Measurements from ENCODE around the gene VPS37B. TPM values are rescaled to one million over a fixed set of nuclear protein-coding genes. Genes with fewer than 3 reads are reported as not detected.

Gene VPS37B
- total and polyA plus RNA-seq, 10 of the 15 experiments (the other 5 are each of a cell fraction or from before 2014, with no cell fraction given) = 0.66 to 68.6 (median 39.6) TPM

DNA sequence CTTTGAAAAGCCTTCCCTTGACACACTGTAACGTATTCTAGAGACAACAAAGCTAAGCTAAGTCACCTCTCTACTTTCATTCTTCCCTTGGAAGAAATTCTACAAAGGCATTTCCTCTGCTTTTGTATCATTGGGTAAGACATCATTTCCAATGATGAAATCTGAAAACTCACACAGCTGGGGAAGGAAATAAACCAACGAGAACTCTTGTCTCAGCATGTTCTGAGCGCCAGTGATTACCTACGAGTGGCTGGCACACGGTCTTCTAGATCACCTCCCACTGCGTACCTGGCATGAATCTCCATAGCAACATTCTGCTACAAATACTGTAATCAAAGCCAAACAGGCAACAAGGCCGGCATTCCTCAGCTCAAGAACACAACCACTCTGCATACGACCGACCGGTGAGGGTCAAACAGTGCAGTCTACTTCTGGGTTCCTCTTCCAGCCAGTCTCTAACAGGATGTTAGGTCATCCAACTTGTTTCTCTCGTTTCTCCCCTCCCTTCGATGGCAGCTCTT lies 7.6 kb downstream of the VPS37B start (continued):
- TF ChIP-seq NR2C2 (IDR thresholded peaks at IDR 0.05; ENCODE audit: borderline replicate concordance, control insufficient read depth, insufficient read length, low read depth) = no peak
- TF ChIP-seq MYC (IDR thresholded peaks at IDR 0.05; ENCODE audit: insufficient read depth, insufficient read length, insufficient replicate concordance, low read length, severe bottlenecking) = no peak
- TF ChIP-seq, protein P1, sequence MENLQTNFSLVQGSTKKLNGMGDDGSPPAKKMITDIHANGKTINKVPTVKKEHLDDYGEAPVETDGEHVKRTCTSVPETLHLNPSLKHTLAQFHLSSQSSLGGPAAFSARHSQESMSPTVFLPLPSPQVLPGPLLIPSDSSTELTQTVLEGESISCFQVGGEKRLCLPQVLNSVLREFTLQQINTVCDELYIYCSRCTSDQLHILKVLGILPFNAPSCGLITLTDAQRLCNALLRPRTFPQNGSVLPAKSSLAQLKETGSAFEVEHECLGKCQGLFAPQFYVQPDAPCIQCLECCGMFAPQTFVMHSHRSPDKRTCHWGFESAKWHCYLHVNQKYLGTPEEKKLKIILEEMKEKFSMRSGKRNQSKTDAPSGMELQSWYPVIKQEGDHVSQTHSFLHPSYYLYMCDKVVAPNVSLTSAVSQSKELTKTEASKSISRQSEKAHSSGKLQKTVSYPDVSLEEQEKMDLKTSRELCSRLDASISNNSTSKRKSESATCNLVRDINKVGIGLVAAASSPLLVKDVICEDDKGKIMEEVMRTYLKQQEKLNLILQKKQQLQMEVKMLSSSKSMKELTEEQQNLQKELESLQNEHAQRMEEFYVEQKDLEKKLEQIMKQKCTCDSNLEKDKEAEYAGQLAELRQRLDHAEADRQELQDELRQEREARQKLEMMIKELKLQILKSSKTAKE (IDR thresholded peaks at IDR 0.05; ENCODE audit: low read depth, poor library complexity, severe bottlenecking) = no peak
- no peak for TF ChIP-seq BHLHE40 (IDR thresholded peaks at IDR 0.05; ENCODE audit: borderline replicate concordance in 1 of 2, low read depth in 2 of 2, low read length in 1 of 2)
- TF ChIP-seq GABPA (IDR thresholded peaks at IDR 0.05; ENCODE audit: low read depth) = no peak
- no peak for TF ChIP-seq JUND (IDR thresholded peaks at IDR 0.05; ENCODE audit: low read depth, low read length)
- TF ChIP-seq TCF7 (IDR thresholded peaks at IDR 0.05; ENCODE audit: borderline replicate concordance) = no peak
- TF ChIP-seq PBX3 (IDR thresholded peaks at IDR 0.05; ENCODE audit: insufficient replicate concordance, low read depth, low read length) = no peak
- peak; percentile 48 for TF ChIP-seq POLR2A (IDR thresholded peaks at IDR 0.05; ENCODE audit: low read depth, low read length)
- TF ChIP-seq ETV6 (conservative IDR thresholded peaks at IDR 0.05 in 1 of 2, IDR thresholded peaks at IDR 0.05 in 1 of 2; ENCODE audit: borderline replicate concordance in 1 of 2, low read depth in 1 of 2) = peak in 1 of 2 experiments; percentile 86; a peak in 2 of 4 replicates
- peak; percentile 38; the same call in 1 of the 2 replicates for TF ChIP-seq CREM (IDR thresholded peaks at IDR 0.05; ENCODE audit: low read depth)
- TF ChIP-seq NBN (IDR thresholded peaks at IDR 0.05) = peak; percentile 4; the same call in 1 of the 2 replicates
- TF ChIP-seq YY1 (IDR thresholded peaks at IDR 0.05; ENCODE audit: low read depth, low read length) = no peak
- TF ChIP-seq RBBP5 (conservative IDR thresholded peaks at IDR 0.05) = no peak
- TF ChIP-seq NFIC (IDR thresholded peaks at IDR 0.05; ENCODE audit: low read depth, low read length) = no peak; the same call in 1 of the 2 replicates
- TF ChIP-seq CREB1 (IDR thresholded peaks at IDR 0.05; ENCODE audit: low read depth) = no peak
- no peak for TF ChIP-seq WRNIP1 (IDR thresholded peaks at IDR 0.05; ENCODE audit: borderline replicate concordance, low read depth, low read length)
- no peak for TF ChIP-seq IRF4 (IDR thresholded peaks at IDR 0.05; ENCODE audit: low read depth, low read length)
- TF ChIP-seq IKZF1 (conservative IDR thresholded peaks at IDR 0.05) = no peak
- TF ChIP-seq TARDBP (IDR thresholded peaks at IDR 0.05; ENCODE audit: borderline replicate concordance) = no peak
- TF ChIP-seq TCF3 (IDR thresholded peaks at IDR 0.05; ENCODE audit: borderline replicate concordance, insufficient read depth, low read depth, low read length) = no peak
- TF ChIP-seq BCL11A (IDR thresholded peaks at IDR 0.05; ENCODE audit: low read depth, low read length) = no peak
- TF ChIP-seq BMI1 (IDR thresholded peaks at IDR 0.05; ENCODE audit: borderline replicate concordance) = no peak
- TF ChIP-seq ZBED1 (IDR thresholded peaks at IDR 0.05; ENCODE audit: borderline replicate concordance) = 0 out of 2 replicates have a peak, but pooled peaks have one; percentile 18
- no peak for TF ChIP-seq ZBTB33 (IDR thresholded peaks at IDR 0.05)
- TF ChIP-seq YBX1 (IDR thresholded peaks at IDR 0.05) = no peak
- TF ChIP-seq HSF1 (IDR thresholded peaks at IDR 0.05; ENCODE audit: low read depth, low read length) = no peak

Measured in GM12878 (cell line).